ENCODE results near the gene KSR1.

GRCh38 chr17:27654654-27655524 is 198.6 kb downstream of the KSR1 start:
- TF ChIP-seq FOXK2 (IDR thresholded peaks at IDR 0.05) (no peak), BHLHE40 (IDR thresholded peaks at IDR 0.05; ENCODE audit: borderline replicate concordance) (no peak), FOXM1 (IDR thresholded peaks at IDR 0.05; ENCODE audit: borderline replicate concordance) (no peak), LEF1 (IDR thresholded peaks at IDR 0.05; ENCODE audit: borderline replicate concordance) (no peak), TARDBP (IDR thresholded peaks at IDR 0.05) (no peak), CTBP1 (IDR thresholded peaks at IDR 0.05; ENCODE audit: borderline replicate concordance) (no peak)
